K562 (cell line): ENCODE results near the gene SYMPK. TPM values are rescaled to one million over a fixed set of nuclear protein-coding genes. Genes with fewer than 3 reads are reported as not detected.

ENCODE experiments used
- KLF13 ChIP-seq: fragments of 450-650 bp; IDR thresholded peaks from 2 replicates; pipeline ENCODE4 v1.6.1; 2016; ENCODE audit warnings: missing genetic modification characterization, low read depth, mild to moderate bottlenecking, missing compliant biosample characterization, moderate library complexity, borderline replicate concordance
- MCM2 ChIP-seq: fragments of 450-650 bp; IDR thresholded peaks from 2 replicates; pipeline ENCODE4 v1.6.1; 2017; ENCODE audit warnings: low read depth, mild to moderate bottlenecking
- SNIP1 ChIP-seq: fragments of 450-650 bp; IDR thresholded peaks from 2 replicates; pipeline ENCODE4 v1.7.1; 2017; ENCODE audit warnings: low read depth, mild to moderate bottlenecking
- polyA plus RNA-seq, 8 experiments: library from polyadenylated mRNA; depleted of rRNA in 4 of 8; stranded (reverse) in 5 of 8; unstranded in 3 of 8; fragments of >200 nt; fragmentation: Nextera tagmentation in 2 of 8; fragmentation: Illumina TruSeq in 1 of 8; extraction: Ambion mirVana in 2 of 8; extraction: Trizol in 1 of 8; gene quantifications; 2 replicates each; pipeline versions ENCODE4 v1.2.1 to v1.2.3, GENCODE V29; 2011 to 2014; ENCODE audit warnings: inconsistent platforms in 1 of 8, missing spikeins in 1 of 8
- total RNA-seq, 7 experiments: library from RNA; depleted of rRNA in 6 of 7; stranded (reverse); fragments of >200 nt in 6 of 7; fragmentation: Illumina TruSeq in 2 of 7; extraction: Trizol in 2 of 7; gene quantifications; 2 replicates each; pipeline versions ENCODE4 v1.2.1 to v1.2.3, GENCODE V29; 2011 to 2021; ENCODE audit warnings: low replicate concordance in 1 of 7
- TF ChIP-seq, protein P1 (sequence below): sonication (generic); formaldehyde crosslinking; IDR thresholded peaks from 2 replicates; pipeline ENCODE4 v1.8.1; 2023; ENCODE audit warnings: missing genetic modification reagents, mild to moderate bottlenecking, borderline replicate concordance
- TF ChIP-seq, protein P2 (sequence below): fragments of 450-650 bp; formaldehyde crosslinking; IDR thresholded peaks from 2 replicates; pipeline ENCODE4 v1.4.0; 2022; ENCODE audit warnings: missing genetic modification characterization
- TF ChIP-seq, protein P3 (sequence below), 2 experiments: fragments of 450-650 bp; IDR thresholded peaks; 2 replicates each; pipeline ENCODE4 v1.6.1; 2016; ENCODE audit warnings: mild to moderate bottlenecking in 2 of 2, borderline replicate concordance in 1 of 2, low read depth in 1 of 2, moderate library complexity in 1 of 2

The SYMPK gene
- total and polyA plus RNA-seq, 9 of the 15 experiments (the other 6 are each of a cell fraction or from before 2014, with no cell fraction given) = 0.73 to 95.5 (median 58.4) TPM

DNA sequence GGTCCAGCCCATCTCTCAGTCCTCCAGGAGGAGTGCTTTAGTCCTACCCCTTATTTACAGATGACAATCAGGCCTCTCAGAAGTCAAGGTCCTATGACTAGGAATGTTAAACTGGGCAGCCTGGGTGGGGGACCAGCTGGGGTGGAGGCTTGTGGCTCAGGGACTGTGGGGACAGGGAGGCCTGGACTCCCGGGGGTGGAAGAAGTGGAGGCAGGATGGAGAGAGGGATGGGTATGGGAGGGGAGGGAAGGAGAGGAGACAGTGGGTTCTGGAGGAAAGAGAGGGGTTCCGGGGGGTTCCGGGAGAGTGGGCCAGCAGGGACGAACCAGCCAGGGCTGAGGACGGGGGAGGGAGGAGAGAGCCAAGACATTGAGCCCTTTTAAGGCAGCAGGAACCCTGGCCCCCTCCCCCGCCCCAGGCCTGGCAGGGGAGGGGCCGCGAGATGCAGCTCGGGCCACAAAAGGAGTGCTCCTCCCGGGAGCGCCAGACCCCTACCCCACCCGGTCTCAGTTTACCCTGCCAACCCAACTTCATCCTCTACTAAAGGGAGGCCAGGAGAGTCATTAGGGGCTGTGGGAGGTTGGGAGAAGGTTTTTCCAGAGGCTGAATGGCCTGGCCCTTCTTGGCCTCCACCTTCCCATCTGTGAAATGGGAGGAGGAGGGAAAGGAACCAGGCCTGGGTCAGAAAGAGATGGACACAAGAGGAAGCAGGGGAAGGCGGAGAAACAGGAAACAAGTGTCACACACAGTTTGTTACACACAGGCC lies 82.3 kb downstream of the SYMPK start (continued):
- TF ChIP-seq, protein P1, sequence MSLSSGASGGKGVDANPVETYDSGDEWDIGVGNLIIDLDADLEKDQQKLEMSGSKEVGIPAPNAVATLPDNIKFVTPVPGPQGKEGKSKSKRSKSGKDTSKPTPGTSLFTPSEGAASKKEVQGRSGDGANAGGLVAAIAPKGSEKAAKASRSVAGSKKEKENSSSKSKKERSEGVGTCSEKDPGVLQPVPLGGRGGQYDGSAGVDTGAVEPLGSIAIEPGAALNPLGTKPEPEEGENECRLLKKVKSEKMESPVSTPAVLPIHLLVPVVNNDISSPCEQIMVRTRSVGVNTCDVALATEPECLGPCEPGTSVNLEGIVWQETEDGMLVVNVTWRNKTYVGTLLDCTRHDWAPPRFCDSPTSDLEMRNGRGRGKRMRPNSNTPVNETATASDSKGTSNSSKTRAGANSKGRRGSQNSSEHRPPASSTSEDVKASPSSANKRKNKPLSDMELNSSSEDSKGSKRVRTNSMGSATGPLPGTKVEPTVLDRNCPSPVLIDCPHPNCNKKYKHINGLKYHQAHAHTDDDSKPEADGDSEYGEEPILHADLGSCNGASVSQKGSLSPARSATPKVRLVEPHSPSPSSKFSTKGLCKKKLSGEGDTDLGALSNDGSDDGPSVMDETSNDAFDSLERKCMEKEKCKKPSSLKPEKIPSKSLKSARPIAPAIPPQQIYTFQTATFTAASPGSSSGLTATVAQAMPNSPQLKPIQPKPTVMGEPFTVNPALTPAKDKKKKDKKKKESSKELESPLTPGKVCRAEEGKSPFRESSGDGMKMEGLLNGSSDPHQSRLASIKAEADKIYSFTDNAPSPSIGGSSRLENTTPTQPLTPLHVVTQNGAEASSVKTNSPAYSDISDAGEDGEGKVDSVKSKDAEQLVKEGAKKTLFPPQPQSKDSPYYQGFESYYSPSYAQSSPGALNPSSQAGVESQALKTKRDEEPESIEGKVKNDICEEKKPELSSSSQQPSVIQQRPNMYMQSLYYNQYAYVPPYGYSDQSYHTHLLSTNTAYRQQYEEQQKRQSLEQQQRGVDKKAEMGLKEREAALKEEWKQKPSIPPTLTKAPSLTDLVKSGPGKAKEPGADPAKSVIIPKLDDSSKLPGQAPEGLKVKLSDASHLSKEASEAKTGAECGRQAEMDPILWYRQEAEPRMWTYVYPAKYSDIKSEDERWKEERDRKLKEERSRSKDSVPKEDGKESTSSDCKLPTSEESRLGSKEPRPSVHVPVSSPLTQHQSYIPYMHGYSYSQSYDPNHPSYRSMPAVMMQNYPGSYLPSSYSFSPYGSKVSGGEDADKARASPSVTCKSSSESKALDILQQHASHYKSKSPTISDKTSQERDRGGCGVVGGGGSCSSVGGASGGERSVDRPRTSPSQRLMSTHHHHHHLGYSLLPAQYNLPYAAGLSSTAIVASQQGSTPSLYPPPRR (CRISPR knock-in tag) = no peak
- TF ChIP-seq MCM2 = no peak
- TF ChIP-seq, protein P2, sequence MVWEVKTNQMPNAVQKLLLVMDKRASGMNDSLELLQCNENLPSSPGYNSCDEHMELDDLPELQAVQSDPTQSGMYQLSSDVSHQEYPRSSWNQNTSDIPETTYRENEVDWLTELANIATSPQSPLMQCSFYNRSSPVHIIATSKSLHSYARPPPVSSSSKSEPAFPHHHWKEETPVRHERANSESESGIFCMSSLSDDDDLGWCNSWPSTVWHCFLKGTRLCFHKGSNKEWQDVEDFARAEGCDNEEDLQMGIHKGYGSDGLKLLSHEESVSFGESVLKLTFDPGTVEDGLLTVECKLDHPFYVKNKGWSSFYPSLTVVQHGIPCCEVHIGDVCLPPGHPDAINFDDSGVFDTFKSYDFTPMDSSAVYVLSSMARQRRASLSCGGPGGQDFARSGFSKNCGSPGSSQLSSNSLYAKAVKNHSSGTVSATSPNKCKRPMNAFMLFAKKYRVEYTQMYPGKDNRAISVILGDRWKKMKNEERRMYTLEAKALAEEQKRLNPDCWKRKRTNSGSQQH (CRISPR knock-in tag) = 0 out of 2 replicates have a peak, but pooled peaks have one; percentile 13
- TF ChIP-seq SNIP1 = peak; percentile 72
- TF ChIP-seq, protein P3, sequence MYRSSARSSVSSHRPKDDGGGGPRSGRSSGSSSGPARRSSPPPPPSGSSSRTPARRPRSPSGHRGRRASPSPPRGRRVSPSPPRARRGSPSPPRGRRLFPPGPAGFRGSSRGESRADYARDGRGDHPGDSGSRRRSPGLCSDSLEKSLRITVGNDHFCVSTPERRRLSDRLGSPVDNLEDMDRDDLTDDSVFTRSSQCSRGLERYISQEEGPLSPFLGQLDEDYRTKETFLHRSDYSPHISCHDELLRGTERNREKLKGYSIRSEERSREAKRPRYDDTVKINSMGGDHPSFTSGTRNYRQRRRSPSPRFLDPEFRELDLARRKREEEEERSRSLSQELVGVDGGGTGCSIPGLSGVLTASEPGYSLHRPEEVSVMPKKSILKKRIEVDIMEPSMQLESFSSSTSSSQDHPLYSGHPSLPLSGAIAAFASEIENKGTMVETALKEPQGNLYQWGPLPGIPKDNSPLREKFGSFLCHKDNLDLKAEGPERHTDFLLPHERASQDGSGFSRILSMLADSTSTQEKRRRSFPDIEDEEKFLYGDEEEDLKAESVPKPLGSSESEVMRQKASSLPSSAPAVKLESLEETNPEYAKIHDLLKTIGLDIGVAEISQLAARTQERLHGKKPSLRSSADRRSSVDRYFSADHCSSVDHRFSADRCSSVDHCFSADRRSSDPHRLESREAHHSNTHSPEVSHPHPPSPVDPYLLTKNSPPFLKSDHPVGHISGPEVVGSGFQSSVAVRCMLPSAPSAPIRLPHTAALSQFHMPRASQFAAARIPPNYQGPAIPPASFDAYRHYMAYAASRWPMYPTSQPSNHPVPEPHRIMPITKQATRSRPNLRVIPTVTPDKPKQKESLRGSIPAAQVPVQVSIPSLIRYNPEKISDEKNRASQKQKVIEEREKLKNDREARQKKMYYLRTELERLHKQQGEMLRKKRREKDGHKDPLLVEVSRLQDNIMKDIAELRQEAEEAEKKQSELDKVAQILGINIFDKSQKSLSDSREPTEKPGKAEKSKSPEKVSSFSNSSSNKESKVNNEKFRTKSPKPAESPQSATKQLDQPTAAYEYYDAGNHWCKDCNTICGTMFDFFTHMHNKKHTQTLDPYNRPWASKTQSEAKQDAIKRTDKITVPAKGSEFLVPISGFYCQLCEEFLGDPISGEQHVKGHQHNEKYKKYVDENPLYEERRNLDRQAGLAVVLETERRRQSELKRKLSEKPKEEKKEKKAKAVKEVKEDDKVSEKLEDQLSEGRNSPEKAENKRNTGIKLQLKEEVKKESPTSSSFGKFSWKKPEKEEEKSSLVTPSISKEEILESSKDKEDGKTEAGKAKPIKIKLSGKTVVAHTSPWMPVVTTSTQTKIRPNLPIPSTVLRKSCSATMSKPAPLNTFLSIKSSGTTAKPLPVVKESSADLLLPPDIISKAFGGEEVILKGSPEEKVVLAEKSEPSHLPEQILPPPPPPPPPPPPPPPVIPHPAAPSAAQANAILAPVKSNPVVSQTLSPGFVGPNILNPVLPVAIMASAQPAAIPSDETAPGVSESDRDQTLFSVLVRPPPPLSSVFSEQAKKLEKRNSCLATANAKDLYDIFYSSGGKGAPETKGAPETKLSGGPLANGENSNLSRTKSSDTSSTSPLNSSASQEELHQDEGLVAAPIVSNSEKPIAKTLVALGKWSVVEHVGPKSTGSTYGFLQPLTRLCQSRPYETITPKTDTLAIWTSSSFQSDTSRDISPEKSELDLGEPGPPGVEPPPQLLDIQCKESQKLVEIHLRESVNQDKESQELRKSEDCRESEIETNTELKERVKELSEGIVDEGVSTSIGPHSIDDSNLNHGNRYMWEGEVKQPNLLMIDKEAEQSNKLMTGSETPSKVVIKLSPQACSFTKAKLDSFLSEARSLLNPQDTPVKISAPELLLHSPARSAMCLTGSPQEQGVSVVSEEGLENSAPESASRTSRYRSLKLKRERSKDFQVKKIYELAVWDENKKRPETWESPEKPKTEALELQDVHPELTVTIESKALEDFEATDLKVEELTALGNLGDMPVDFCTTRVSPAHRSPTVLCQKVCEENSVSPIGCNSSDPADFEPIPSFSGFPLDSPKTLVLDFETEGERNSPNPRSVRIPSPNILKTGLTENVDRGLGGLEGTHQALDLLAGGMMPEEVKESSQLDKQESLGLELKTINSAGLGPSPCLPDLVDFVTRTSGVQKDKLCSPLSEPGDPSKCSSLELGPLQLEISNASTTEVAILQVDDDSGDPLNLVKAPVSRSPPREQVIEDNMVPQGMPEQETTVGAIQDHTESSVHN (IDR thresholded peaks at IDR 0.05; ENCODE audit: borderline replicate concordance in 1 of 2, low read depth in 1 of 2) = no peak
- no peak for TF ChIP-seq KLF13 (tag)
